Psoas muscle (tissue), 8 donors: Measurements from ENCODE around the gene HSD17B4. TPM values are rescaled to one million over a fixed set of nuclear protein-coding genes. Genes with fewer than 3 reads are reported as not detected.
A peak's percentile ranks its signal among the peaks of the same experiment; 100 is the strongest.

ENCODE experiments used
- ATAC-seq, 4 donors: fragments of 200-7000 bp; cut with Tn5 transposase; one replicate each; pipeline ENCODE4 v1.9.1; 2020; ENCODE audit warnings: moderate library complexity in 3 of 4, mild to moderate bottlenecking in 2 of 4
- DNase-seq, 2 donors: peaks; one replicate each; pipeline ENCODE4 v3.0.0-alpha.2; 2020
- H3K27ac ChIP-seq: fragments of 200-600 bp; one replicate; pipeline ENCODE4 v1.8.0; 2022
- H3K27me3 ChIP-seq, 3 donors: fragments of 200-600 bp in 1 of 3; one replicate each; pipeline versions ENCODE4 v1.6.1 to v1.8.0; 2013 to 2022; ENCODE audit warnings: low read length in 2 of 3, mild to moderate bottlenecking in 2 of 3, moderate library complexity in 1 of 3; ENCODE audit not compliant: insufficient read depth in 3 of 3
- H3K36me3 ChIP-seq, 2 donors: fragments of 200-600 bp in 1 of 2; one replicate each; pipeline versions ENCODE4 v1.6.1 to v1.8.0; 2013 to 2022; ENCODE audit warnings: low read depth in 1 of 2, mild to moderate bottlenecking in 1 of 2, moderate library complexity in 1 of 2; ENCODE audit not compliant: insufficient read depth in 1 of 2
- H3K4me1 ChIP-seq: fragments of 200-600 bp; one replicate; pipeline ENCODE4 v1.8.0; 2022
- H3K4me3 ChIP-seq: fragments of 200-600 bp; one replicate; pipeline ENCODE4 v1.8.0; 2022; ENCODE audit warnings: mild to moderate bottlenecking
- H3K9me3 ChIP-seq: fragments of 200-600 bp; one replicate; pipeline ENCODE4 v1.8.0; 2022
- whole genome bisulfite sequencing, 3 donors: extraction: QIAGEN DNeasy Blood & Tissue Kit; methylation state at CpG; one replicate each; pipeline versions ENCODE4 v1.1.6 to v1.1.7; 2013; 5-methylcytosine and 5-hydroxymethylcytosine counted together
- intact Hi-C, 2 donors: fragments of 100-400 bp; cut with DNase I; formaldehyde crosslinking; loops; one replicate each; pipeline versions ENCODE4 v1.11.0 to v1.14.2; 2022
- polyA plus RNA-seq, 3 donors: library from polyadenylated mRNA; stranded (reverse); fragments of 200-250 nt; gene quantifications; one replicate each; pipeline ENCODE4 v1.2.3, GENCODE V29; 2013
- total RNA-seq, 4 donors: library from RNA; stranded (reverse); fragmentation: NEBNext Ultra II Directional in 2 of 4; extraction: Animal tissue kit (Norgen Biotek cat#: 25700) in 2 of 4; gene quantifications; one replicate each; pipeline versions ENCODE4 v1.2.1 to v1.2.4, GENCODE V29; 2021 to 2023
- TF ChIP-seq, protein P1 (sequence below): fragments of 200-600 bp; IDR thresholded peaks from one replicate; pipeline ENCODE4 v1.8.0; 2022; ENCODE audit warnings: antibody characterized with exemption
- donor health status: healthy with polysubstance abuse.
- donor health status: DM: no; HTN: no; CAD: no; lungs with moderate emphysema.
- donor health status: Bipolar disorder and iron deficiency.
- donor health status: healthy.
- donor health status: DM: yes; HTN: yes; CAD: no.
- donor health status: DM: no; HTN: no; CAD: no.
- donor health status: DM: no; HTN: no; CAD: no.
- donor health status: DM: yes; HTN: yes; CAD: no.

Gene HSD17B4
- total and polyA plus RNA-seq, 7 donors = 60.5 to 142 (median 66.8) TPM

DNA sequence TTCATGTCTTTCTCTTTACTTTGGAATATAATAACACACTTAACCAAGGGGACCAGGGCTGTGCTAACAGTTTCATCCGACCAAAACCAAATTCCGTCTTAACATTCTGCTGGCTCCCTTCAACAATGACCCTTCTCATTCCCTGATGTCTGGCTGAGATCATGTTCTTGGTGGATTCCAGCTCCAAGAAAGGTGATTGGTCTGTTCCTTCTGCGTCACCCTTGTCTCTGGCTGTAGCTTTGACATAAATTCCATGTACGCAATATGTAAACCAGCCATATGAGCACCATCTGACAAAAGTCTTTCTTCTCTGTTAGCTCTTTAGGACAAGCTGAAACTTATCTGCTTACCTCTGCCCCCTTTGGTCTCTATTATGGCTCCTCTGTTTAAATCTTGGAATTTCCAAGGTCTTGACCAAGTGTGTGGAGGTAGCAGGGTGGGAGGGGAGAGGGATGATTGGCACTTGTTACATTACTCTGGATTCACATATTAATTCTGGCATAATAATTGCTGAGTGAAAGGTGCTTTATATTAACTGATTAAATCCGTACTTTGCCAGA lies 45.7 kb upstream of the HSD17B4 start:
- no peak for DNase-seq
- H3K4me1 ChIP-seq = no peaks in the 10 kb centered on the region
- no peak for ATAC-seq
- no peak overlapping the region for H3K27ac ChIP-seq
- no peaks in the 10 kb centered on the region for H3K36me3 ChIP-seq
- no peaks in the 10 kb centered on the region for H3K9me3 ChIP-seq
- H3K27me3 ChIP-seq = no peaks in the 10 kb centered on the region
- intact Hi-C loops = loop anchor here in 1 of 2 donors (10.0 kb wide), 1 partner anchor 132 kb away; no protein-coding TSS in a partner anchor
- TF ChIP-seq, protein P1, sequence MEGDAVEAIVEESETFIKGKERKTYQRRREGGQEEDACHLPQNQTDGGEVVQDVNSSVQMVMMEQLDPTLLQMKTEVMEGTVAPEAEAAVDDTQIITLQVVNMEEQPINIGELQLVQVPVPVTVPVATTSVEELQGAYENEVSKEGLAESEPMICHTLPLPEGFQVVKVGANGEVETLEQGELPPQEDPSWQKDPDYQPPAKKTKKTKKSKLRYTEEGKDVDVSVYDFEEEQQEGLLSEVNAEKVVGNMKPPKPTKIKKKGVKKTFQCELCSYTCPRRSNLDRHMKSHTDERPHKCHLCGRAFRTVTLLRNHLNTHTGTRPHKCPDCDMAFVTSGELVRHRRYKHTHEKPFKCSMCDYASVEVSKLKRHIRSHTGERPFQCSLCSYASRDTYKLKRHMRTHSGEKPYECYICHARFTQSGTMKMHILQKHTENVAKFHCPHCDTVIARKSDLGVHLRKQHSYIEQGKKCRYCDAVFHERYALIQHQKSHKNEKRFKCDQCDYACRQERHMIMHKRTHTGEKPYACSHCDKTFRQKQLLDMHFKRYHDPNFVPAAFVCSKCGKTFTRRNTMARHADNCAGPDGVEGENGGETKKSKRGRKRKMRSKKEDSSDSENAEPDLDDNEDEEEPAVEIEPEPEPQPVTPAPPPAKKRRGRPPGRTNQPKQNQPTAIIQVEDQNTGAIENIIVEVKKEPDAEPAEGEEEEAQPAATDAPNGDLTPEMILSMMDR = no peak
- 75 to 81% (median 77%) methylated on average over 5 of the region's 5 CpGs for WGBS, 3 donors
- H3K4me3 ChIP-seq = no peak overlapping the region

DNA sequence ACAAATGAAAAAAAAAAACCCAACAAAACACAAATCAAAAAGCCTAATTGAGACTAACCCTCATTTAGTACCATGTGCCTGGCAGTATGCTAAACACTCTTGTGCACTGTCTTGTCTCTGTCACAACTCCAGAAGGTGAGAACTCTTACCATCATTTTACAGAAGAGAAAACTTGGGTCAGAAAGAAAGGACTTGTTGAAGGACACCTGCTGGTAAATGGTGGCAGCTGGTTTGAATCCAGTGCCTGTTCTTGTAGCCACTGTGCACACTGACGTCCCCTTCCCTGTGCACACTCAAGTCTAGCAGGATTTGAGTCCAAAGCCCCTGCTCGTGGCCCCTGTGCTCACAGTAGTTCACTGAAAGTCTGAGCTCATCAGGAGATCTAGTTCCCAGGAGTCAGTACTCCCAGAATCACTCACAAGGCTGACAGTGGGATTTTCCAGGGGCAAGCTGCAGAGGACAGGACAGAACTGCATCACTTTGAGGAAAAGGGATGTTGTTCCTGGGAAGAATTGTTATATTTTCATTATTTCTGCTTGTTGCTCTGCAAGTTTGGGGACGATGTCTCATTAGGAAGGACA lies 43.0 kb upstream of the HSD17B4 start:
- Histone ChIP-seq H3K4me1 (no peaks in the 10 kb centered on the region), H3K27ac (no peak overlapping the region), H3K36me3 (no peaks in the 10 kb centered on the region), H3K4me3 (no peak overlapping the region), H3K9me3 (no peaks in the 10 kb centered on the region), H3K27me3 (no peaks in the 10 kb centered on the region)
- WGBS, 3 donors = 62 to 74% (median 72%) methylated on average over 3 of the region's 3 CpGs
- no peak for ATAC-seq
- no peak for DNase-seq
- TF ChIP-seq, protein P1 = no peak
- intact Hi-C loops = loop anchor here in 1 of 2 donors (10.0 kb wide), 1 partner anchor 135 kb away; no protein-coding TSS in a partner anchor

- intact Hi-C loops = loop anchor here in 1 of 2 donors (5.0 kb wide), 1 partner anchor 423 kb away; the partner anchor contains the start of gene DTWD2
- WGBS, 3 donors = 78 to 89% (median 88%) methylated on average over 4 of the region's 4 CpGs
- TF ChIP-seq, protein P1 = no peak
Observed at GRCh38 chr5:119410448-119411159, 41.7 kb upstream of the HSD17B4 start.

GRCh38 chr5:119411361-119412278 lies 40.7 kb upstream of the HSD17B4 start:
- no peaks in the 10 kb centered on the region for H3K9me3 ChIP-seq
- H3K4me3 ChIP-seq = peak overlapping the region; percentile 64
- ATAC-seq = peak; percentile 89 to 99 (median 93)
- peak; percentile 18 to 58 for DNase-seq
- no peaks in the 10 kb centered on the region for H3K4me1 ChIP-seq
- H3K36me3 ChIP-seq = no peaks in the 10 kb centered on the region
- H3K27me3 ChIP-seq = no peaks in the 10 kb centered on the region
- 5 to 8% (median 5%) methylated on average over 15 of the region's 15 CpGs for WGBS, 3 donors
- TF ChIP-seq, protein P1 = peak; percentile 94
- intact Hi-C loops = loop anchor here (2.0 to 5.0 kb wide), 2 partner anchors 423 to 424 kb away; partner anchors contain the start of gene DTWD2 (in 2 of the 2)
- H3K27ac ChIP-seq = no peak overlapping the region

More at GRCh38 chr5:119410448-119411159, 41.7 kb upstream of the HSD17B4 start:
- Histone ChIP-seq H3K4me3 (no peak overlapping the region), H3K27ac (no peak overlapping the region), H3K36me3 (no peaks in the 10 kb centered on the region), H3K9me3 (no peaks in the 10 kb centered on the region), H3K27me3 (no peaks in the 10 kb centered on the region), H3K4me1 (no peaks in the 10 kb centered on the region)
- no peak for ATAC-seq
- no peak for DNase-seq
